ENCODE results near the gene AMD1.

Gene AMD1

DNA sequence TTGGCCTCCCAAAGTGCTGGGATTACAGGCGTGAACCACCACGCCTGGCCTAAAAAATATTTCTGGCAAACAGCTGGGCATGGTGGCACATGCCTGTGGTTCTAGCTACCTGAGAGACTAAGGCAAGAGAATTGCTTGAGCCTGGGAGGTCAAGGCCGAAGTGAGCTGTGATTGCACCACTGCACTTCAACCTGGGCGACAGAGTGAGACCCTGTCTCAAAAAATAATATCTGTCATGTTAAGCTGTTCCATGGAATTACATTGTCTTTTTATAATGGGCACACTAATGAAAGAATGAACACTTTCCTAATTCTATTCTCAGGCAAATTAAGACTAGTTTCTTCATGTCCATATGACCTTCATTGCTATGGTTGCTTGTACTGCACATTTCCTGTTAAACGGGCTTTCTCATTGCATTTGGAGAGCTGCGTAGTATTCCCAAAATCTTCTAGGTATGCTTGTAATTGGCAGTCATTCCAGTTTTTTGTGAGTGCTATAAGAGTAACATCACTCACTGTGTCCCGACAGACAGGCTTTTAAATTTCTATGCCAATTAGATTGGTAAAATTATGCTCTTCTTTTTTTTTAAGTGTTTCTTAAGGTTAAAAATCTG, 12.1 kb downstream of the AMD1 start:
- H3K36me3 Mint-ChIP-seq (ENCODE audit: low read depth), result peaks cover 76% of the 10 kb centered on the region
- no peak overlapping the region for H3K4me3 Mint-ChIP-seq
- DNase-seq, result no peak
- peaks cover 16% of the 10 kb centered on the region for H3K9me3 Mint-ChIP-seq
- TF ChIP-seq, protein P1, sequence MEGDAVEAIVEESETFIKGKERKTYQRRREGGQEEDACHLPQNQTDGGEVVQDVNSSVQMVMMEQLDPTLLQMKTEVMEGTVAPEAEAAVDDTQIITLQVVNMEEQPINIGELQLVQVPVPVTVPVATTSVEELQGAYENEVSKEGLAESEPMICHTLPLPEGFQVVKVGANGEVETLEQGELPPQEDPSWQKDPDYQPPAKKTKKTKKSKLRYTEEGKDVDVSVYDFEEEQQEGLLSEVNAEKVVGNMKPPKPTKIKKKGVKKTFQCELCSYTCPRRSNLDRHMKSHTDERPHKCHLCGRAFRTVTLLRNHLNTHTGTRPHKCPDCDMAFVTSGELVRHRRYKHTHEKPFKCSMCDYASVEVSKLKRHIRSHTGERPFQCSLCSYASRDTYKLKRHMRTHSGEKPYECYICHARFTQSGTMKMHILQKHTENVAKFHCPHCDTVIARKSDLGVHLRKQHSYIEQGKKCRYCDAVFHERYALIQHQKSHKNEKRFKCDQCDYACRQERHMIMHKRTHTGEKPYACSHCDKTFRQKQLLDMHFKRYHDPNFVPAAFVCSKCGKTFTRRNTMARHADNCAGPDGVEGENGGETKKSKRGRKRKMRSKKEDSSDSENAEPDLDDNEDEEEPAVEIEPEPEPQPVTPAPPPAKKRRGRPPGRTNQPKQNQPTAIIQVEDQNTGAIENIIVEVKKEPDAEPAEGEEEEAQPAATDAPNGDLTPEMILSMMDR (IDR thresholded peaks at IDR 0.05), result no peak
- no peaks in the 10 kb centered on the region for H3K4me1 Mint-ChIP-seq
- H3K27ac Mint-ChIP-seq, result no peak overlapping the region
- no peaks in the 10 kb centered on the region for H3K27me3 Mint-ChIP-seq (ENCODE audit: low read depth, poor library complexity)

GRCh38 chr6:110890288-110890687, 15.7 kb downstream of the AMD1 start:
- no peak for DNase-seq
- no peaks in the 10 kb centered on the region for H3K4me1 Mint-ChIP-seq
- H3K36me3 Mint-ChIP-seq (ENCODE audit: low read depth), result peaks cover 74% of the 10 kb centered on the region
- peaks cover 3% of the 10 kb centered on the region for H3K9me3 Mint-ChIP-seq
- H3K27ac Mint-ChIP-seq, result no peak overlapping the region
- no peaks in the 10 kb centered on the region for H3K27me3 Mint-ChIP-seq (ENCODE audit: low read depth, poor library complexity)
- TF ChIP-seq, protein P1 (IDR thresholded peaks at IDR 0.05), result no peak
- H3K4me3 Mint-ChIP-seq, result no peak overlapping the region

GRCh38 chr6:110895907-110896608, 21.5 kb downstream of the AMD1 start:
- Mint-ChIP-seq H3K4me3 (no peak overlapping the region), H3K27me3 (ENCODE audit: low read depth, poor library complexity) (peaks cover 4% of the 10 kb centered on the region), H3K4me1 (no peaks in the 10 kb centered on the region), H3K9me3 (no peaks in the 10 kb centered on the region), H3K27ac (no peak overlapping the region), H3K36me3 (ENCODE audit: low read depth) (peaks cover 82% of the 10 kb centered on the region)
- TF ChIP-seq, protein P1 (IDR thresholded peaks at IDR 0.05), result no peak
- no peak for DNase-seq

DNA sequence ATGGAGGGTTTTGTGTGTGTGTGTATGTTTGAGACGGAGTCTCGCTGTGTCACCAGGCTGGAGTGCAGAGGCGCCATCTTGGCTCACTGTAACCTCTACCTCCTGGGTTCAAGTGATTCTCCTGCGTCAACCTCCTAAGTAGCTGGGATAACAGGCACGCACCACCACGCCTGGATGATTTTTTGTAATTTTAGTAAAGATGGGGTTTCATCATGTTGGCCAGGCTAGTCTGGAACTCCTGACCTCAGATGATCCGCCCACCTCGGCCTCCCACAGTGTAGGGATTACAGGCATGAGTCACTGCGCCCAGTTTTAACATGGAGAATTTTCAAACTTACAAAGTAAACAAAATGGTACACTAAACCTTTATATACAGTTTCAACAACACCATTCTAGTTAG, 22.8 kb downstream of the AMD1 start:
- Mint-ChIP-seq H3K9me3 (no peaks in the 10 kb centered on the region), H3K4me1 (no peaks in the 10 kb centered on the region), H3K36me3 (ENCODE audit: low read depth) (peaks cover 69% of the 10 kb centered on the region), H3K27me3 (ENCODE audit: low read depth, poor library complexity) (peaks cover 4% of the 10 kb centered on the region), H3K27ac (no peak overlapping the region), H3K4me3 (no peak overlapping the region)
- no peak for DNase-seq
- TF ChIP-seq, protein P1 (IDR thresholded peaks at IDR 0.05), result no peak

DNA sequence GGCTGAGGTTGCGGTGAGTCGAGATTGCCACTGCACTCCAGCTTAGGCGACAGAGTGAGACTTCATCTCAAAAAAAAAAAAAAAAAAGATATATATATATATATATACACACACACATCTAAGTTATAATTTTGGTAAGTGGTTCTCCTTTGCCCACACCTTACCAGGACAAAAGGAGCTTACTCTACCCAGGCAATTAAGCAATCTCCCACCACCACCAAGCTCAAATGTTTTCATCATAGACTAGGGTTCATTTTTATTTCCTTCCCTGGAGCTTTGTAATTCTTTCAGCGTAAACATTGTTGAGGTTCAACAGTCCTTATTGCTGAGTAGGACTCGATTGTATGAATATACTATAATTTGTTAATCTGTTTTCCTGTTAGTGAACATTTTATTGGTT, 23.5 kb downstream of the AMD1 start:
- peaks cover 4% of the 10 kb centered on the region for H3K27me3 Mint-ChIP-seq (ENCODE audit: low read depth, poor library complexity)
- peaks cover 67% of the 10 kb centered on the region for H3K36me3 Mint-ChIP-seq (ENCODE audit: low read depth)
- H3K27ac Mint-ChIP-seq, result no peak overlapping the region
- no peaks in the 10 kb centered on the region for H3K4me1 Mint-ChIP-seq
- no peak for DNase-seq
- TF ChIP-seq, protein P1 (IDR thresholded peaks at IDR 0.05), result no peak
- peaks cover 1% of the 10 kb centered on the region for H3K9me3 Mint-ChIP-seq
- H3K4me3 Mint-ChIP-seq, result no peak overlapping the region
